SK-N-SH (cell line): ENCODE data around the gene PRELID3B.

ENCODE experiments used
- GABPA ChIP-seq: IDR thresholded peaks from 2 replicates; pipeline ENCODE4 v1.4.0; 2012; ENCODE audit warnings: low read depth, mild to moderate bottlenecking
- MAX ChIP-seq: IDR thresholded peaks from 2 replicates; pipeline ENCODE4 v1.4.0; 2012; ENCODE audit warnings: low read depth
- POLR2AphosphoS5 ChIP-seq: IDR thresholded peaks from 2 replicates; pipeline ENCODE4 v1.6.1; 2012; ENCODE audit warnings: low read depth, low read length
- TAF1 ChIP-seq: IDR thresholded peaks from 2 replicates; pipeline ENCODE4 v1.6.1; 2012; ENCODE audit warnings: low read depth, mild to moderate bottlenecking, low read length, moderate library complexity, borderline replicate concordance
- YY1 ChIP-seq: IDR thresholded peaks from 2 replicates; pipeline ENCODE4 v1.4.0; 2012; ENCODE audit warnings: low read depth, mild to moderate bottlenecking
- TF ChIP-seq, protein P1 (sequence below): fragments of 200-600 bp; sonication (generic); IDR thresholded peaks from 2 replicates; pipeline ENCODE4 v1.6.1; 2017; ENCODE audit warnings: antibody characterized with exemption, mild to moderate bottlenecking, moderate library complexity
- TF ChIP-seq, protein P2 (sequence below): IDR thresholded peaks from 2 replicates; pipeline ENCODE4 v1.6.1; 2012; ENCODE audit warnings: mild to moderate bottlenecking, low read depth, low read length, moderate library complexity

GRCh38 chr20:59004763-59005522 lies 37.6 kb downstream of the PRELID3B start:
- TF ChIP-seq MAX (no peak), POLR2AphosphoS5 (no peak), TAF1 (no peak), YY1 (no peak), GABPA (no peak)
- TF ChIP-seq, protein P1, sequence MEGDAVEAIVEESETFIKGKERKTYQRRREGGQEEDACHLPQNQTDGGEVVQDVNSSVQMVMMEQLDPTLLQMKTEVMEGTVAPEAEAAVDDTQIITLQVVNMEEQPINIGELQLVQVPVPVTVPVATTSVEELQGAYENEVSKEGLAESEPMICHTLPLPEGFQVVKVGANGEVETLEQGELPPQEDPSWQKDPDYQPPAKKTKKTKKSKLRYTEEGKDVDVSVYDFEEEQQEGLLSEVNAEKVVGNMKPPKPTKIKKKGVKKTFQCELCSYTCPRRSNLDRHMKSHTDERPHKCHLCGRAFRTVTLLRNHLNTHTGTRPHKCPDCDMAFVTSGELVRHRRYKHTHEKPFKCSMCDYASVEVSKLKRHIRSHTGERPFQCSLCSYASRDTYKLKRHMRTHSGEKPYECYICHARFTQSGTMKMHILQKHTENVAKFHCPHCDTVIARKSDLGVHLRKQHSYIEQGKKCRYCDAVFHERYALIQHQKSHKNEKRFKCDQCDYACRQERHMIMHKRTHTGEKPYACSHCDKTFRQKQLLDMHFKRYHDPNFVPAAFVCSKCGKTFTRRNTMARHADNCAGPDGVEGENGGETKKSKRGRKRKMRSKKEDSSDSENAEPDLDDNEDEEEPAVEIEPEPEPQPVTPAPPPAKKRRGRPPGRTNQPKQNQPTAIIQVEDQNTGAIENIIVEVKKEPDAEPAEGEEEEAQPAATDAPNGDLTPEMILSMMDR = no peak
- TF ChIP-seq, protein P2, sequence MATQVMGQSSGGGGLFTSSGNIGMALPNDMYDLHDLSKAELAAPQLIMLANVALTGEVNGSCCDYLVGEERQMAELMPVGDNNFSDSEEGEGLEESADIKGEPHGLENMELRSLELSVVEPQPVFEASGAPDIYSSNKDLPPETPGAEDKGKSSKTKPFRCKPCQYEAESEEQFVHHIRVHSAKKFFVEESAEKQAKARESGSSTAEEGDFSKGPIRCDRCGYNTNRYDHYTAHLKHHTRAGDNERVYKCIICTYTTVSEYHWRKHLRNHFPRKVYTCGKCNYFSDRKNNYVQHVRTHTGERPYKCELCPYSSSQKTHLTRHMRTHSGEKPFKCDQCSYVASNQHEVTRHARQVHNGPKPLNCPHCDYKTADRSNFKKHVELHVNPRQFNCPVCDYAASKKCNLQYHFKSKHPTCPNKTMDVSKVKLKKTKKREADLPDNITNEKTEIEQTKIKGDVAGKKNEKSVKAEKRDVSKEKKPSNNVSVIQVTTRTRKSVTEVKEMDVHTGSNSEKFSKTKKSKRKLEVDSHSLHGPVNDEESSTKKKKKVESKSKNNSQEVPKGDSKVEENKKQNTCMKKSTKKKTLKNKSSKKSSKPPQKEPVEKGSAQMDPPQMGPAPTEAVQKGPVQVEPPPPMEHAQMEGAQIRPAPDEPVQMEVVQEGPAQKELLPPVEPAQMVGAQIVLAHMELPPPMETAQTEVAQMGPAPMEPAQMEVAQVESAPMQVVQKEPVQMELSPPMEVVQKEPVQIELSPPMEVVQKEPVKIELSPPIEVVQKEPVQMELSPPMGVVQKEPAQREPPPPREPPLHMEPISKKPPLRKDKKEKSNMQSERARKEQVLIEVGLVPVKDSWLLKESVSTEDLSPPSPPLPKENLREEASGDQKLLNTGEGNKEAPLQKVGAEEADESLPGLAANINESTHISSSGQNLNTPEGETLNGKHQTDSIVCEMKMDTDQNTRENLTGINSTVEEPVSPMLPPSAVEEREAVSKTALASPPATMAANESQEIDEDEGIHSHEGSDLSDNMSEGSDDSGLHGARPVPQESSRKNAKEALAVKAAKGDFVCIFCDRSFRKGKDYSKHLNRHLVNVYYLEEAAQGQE = no peak
